Fibroblast of villous mesenchyme (primary cell): ENCODE data around the gene MAP4. TPM values are rescaled to one million over a fixed set of nuclear protein-coding genes. Genes with fewer than 3 reads are reported as not detected.
"Not testable (repeated sequence)": the region's sequence is repeated elsewhere in the genome, so short reads cannot be mapped to it uniquely, and the experiment has no call there.

Experiments used
- DNase-seq: peaks from one replicate; pipeline ENCODE4 v3.0.0-alpha.2; 2010; ENCODE audit warnings: low read depth
- H3K4me3 ChIP-seq: 2 replicates; pipeline ENCODE4 v1.5.1; 2011; ENCODE audit warnings: low read depth, mild to moderate bottlenecking, low read length
- total RNA-seq: library from RNA; depleted of rRNA; stranded (reverse); fragments of >200 nt; gene quantifications from 2 replicates; pipeline ENCODE4 v1.2.3, GENCODE V29; 2012
- TF ChIP-seq, protein P1 (sequence below): IDR thresholded peaks from 2 replicates; pipeline ENCODE4 v1.5.1; 2012; ENCODE audit warnings: low read depth, mild to moderate bottlenecking, low read length; ENCODE audit not compliant: insufficient read depth

MAP4 gene, protein sequence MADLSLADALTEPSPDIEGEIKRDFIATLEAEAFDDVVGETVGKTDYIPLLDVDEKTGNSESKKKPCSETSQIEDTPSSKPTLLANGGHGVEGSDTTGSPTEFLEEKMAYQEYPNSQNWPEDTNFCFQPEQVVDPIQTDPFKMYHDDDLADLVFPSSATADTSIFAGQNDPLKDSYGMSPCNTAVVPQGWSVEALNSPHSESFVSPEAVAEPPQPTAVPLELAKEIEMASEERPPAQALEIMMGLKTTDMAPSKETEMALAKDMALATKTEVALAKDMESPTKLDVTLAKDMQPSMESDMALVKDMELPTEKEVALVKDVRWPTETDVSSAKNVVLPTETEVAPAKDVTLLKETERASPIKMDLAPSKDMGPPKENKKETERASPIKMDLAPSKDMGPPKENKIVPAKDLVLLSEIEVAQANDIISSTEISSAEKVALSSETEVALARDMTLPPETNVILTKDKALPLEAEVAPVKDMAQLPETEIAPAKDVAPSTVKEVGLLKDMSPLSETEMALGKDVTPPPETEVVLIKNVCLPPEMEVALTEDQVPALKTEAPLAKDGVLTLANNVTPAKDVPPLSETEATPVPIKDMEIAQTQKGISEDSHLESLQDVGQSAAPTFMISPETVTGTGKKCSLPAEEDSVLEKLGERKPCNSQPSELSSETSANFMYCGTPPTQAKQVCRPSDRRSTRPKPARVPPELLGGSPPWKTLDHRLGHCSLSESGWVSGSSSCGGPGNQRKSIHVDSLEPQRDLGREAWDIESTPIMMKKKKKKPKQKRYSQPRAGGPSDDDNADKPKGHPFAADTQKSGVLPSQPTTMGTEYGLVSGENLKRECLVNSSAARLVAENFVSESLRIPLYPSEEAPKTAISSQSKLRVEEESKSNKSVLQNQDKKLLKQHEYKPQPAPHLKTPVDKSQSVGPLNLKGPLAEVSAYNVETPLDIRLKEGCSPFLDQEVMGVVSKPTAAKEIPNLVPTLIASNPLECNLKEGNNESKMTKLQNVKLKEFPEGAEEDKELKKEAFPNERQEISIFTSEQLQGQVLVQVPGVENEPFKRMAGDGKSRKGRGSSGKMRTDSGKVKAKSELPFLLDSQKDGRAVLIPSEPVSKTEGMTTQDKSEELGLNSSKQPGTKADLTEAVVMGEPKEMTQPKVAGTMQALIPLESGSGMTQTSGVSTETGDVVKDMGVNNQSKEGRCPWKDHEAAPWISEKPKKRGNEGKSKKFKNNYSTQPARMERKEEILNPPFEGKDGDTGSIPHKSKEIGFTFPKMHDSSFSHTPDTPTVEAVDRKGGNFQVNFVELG (N-terminal part only)
- 111 and 127 TPM in 2 replicates for total RNA-seq

DNA sequence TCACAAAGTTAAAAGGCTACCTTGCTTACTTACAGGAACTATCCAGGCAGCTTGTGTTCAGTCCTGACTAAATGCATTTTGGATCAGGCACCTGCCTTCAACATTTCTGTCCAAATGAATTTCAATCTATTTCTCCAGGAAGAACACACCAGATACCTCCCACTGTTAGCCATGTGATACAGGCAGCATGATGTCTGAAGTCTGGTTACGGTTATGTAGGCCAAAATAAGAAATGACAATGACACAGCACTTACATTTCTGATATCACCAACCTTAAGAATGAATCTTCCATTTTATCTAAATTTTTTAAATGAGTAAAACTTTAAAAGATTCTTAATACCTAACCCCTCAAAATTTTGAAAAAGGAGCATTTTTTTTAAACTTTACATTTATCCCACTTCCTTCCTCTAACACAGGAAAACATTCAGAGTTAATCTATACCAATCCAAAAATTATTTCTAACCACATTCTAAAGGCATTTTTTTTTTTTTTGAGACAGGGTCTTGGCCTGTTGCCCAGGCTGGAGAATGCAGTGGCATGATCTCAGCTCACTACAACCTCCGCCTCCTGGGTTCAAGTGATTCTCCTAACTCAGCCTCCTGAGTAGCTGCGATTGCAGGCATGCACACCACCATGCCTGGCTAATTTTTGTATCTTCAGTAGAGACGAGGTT is at the start of gene MAP4:
TSS of gene MAP4 (minus strand) at position 116 of the 673 bp plus-strand sequence. CDS start 17,556 bp downstream, outside the sequence.
- TF ChIP-seq, protein P1, sequence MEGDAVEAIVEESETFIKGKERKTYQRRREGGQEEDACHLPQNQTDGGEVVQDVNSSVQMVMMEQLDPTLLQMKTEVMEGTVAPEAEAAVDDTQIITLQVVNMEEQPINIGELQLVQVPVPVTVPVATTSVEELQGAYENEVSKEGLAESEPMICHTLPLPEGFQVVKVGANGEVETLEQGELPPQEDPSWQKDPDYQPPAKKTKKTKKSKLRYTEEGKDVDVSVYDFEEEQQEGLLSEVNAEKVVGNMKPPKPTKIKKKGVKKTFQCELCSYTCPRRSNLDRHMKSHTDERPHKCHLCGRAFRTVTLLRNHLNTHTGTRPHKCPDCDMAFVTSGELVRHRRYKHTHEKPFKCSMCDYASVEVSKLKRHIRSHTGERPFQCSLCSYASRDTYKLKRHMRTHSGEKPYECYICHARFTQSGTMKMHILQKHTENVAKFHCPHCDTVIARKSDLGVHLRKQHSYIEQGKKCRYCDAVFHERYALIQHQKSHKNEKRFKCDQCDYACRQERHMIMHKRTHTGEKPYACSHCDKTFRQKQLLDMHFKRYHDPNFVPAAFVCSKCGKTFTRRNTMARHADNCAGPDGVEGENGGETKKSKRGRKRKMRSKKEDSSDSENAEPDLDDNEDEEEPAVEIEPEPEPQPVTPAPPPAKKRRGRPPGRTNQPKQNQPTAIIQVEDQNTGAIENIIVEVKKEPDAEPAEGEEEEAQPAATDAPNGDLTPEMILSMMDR = no peak
- H3K4me3 ChIP-seq = peak within 1 kb of the TSS; percentile 1
- DNase-seq = peak; percentile 26

DNA sequence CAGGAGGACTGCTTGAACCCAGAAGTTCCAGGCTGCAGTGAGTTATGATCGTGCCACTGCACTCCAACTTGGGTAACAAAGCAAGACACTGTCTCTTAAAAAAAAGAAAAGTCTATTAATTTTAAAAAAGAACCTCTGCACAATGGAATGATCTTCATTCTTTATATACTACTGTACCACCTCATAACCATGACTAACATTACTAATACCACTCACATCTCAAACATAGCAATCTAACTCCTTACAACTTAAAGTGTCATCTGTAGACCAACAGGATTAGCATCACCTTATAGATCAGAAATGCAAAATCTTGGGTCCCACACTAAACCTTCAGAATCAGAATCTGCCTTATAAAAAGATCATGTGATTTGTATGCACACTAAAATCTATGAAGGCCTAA is 48.8 kb upstream of the MAP4 start:
- no peak overlapping the region for H3K4me3 ChIP-seq
- TF ChIP-seq, protein P1 = no peak
- DNase-seq = no peak

DNA sequence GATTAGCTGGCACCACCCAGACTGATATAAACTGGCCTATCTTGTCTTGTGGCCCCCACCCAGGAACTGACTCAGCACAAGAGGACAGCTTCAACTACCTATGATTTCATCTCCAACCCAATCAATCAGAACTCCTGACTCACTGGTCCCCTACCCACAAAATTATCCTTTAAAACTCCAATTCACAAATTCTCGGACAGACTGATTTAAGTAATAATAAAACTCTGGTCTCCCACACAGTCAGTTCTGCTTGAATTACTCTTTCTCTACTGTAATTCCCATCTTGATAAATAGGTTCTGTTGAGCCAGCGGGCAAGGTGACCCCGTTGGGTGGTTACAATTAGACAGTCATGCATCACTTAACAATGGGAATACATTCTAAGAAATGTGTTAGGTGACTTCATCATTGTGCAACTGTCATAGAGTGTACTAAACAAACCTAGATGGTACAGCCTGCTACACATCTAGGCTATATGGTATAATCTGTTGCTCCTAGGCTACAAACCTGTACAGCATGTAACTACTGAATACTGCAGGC is 48.1 kb upstream of the MAP4 start:
- TF ChIP-seq, protein P1 = no peak
- DNase-seq = peak; percentile 23
- no peak overlapping the region for H3K4me3 ChIP-seq

DNA sequence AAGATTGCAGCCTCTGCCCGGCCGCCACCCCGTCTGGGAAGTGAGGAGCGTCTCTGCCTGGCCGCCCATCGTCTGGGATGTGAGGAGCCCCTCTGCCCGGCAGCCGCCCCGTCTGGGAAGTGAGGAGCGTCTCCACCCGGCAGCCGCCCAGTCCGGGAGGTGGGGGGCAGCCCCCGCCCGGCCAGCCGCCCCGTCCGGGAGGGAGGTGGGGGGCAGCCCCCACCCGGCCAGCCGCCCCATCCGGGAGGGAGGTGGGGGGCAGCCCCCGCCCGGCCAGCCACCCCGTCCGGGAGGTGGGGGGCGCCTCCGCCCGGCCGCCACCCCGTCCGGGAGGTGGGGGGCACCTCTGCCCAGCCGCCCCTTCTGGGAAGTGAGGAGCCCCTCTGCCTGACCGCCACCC is 45.4 kb upstream of the MAP4 start:
- H3K4me3 ChIP-seq, DNase-seq: not testable (repeated sequence)

DNA sequence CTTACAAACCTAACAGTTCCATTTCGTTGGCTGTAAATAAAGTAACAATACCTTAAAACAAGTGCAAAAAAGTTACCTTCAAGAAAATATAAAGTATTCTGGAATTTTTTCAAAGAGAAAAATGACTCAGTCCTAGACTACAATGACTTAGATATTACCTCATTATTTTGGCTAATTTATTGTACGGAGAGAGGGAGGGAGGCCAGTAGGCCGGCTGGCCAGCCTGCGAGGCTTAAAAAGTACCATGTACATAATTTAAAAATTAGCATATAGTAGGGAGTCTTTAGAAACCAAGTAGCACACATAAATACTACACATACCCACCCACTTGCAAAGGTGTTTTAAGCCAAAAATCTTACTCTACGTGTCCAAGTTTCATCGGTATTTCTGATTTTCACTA is 41.9 kb upstream of the MAP4 start:
- no peak overlapping the region for H3K4me3 ChIP-seq

DNA sequence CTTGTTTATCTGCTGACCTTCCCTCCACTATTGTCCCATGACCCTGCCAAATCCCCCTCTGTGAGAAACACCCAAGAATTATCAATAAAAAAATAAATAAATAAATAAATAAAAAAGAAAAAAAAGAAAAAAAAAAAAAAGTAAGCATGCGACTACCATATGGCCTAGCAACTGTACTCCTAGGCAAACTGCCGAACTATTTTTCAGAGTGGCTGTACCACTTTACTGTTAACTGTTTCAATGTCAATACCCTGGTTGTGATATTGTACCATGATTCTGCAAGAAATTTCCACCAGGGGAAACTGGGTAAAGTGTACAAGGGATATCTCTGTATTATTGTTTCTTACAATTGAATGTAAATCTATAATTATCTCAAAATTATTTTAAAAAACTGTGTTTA is 41.3 kb upstream of the MAP4 start:
- TF ChIP-seq, protein P1 = no peak
- DNase-seq = peak; percentile 38
- H3K4me3 ChIP-seq = no peak overlapping the region

More for the DNA sequence above, 41.9 kb upstream of the MAP4 start:
- TF ChIP-seq, protein P1 = no peak
- no peak for DNase-seq
